RWPE2 (cell line): ENCODE measurements around the gene FNDC10.
A peak's percentile ranks its signal among the peaks of the same experiment; 100 is the strongest.

ENCODE experiments used
- ATAC-seq: fragments of 200-7000 bp; cut with Tn5 transposase; 3 replicates; pipeline ENCODE4 v1.9.1; 2021; ENCODE audit warnings: low read depth
- DNase-seq: peaks from one replicate; pipeline ENCODE4 v3.0.0-alpha.2; 2020; ENCODE audit warnings: low spot score
- H3K27ac ChIP-seq: fragments of 450-650 bp; 2 replicates; pipeline ENCODE4 v1.5.1; 2017; ENCODE audit warnings: mild to moderate bottlenecking; ENCODE audit not compliant: poor library complexity, severe bottlenecking
- H3K27me3 ChIP-seq: fragments of 250-450 bp; sonication (Bioruptor Pico); 2 replicates; pipeline ENCODE4 v1.5.1; 2021; ENCODE audit warnings: mild to moderate bottlenecking, moderate library complexity; ENCODE audit not compliant: insufficient read depth, poor library complexity, severe bottlenecking
- H3K36me3 ChIP-seq: fragments of 250-450 bp; sonication (Bioruptor Pico); 2 replicates; pipeline ENCODE4 v1.5.1; 2020; ENCODE audit warnings: low read depth, mild to moderate bottlenecking, moderate library complexity
- H3K4me1 ChIP-seq: fragments of 250-450 bp; sonication (Bioruptor Pico); 2 replicates; pipeline ENCODE4 v1.5.1; 2021; ENCODE audit warnings: mild to moderate bottlenecking, moderate library complexity; ENCODE audit not compliant: insufficient read depth, poor library complexity, severe bottlenecking
- H3K4me3 ChIP-seq: fragments of 250-450 bp; sonication (Bioruptor Pico); 2 replicates; pipeline ENCODE4 v1.5.1; 2021; ENCODE audit warnings: mild to moderate bottlenecking, moderate library complexity; ENCODE audit not compliant: severe bottlenecking
- H3K9me3 ChIP-seq: fragments of 250-450 bp; sonication (Bioruptor Pico); 2 replicates; pipeline ENCODE4 v1.5.1; 2021; ENCODE audit warnings: mild to moderate bottlenecking, moderate library complexity; ENCODE audit not compliant: severe bottlenecking
- TF ChIP-seq, protein P1 (sequence below): fragments of 450-650 bp; IDR thresholded peaks from one replicate; pipeline ENCODE4 v1.5.1; 2017; ENCODE audit warnings: mild to moderate bottlenecking, moderate library complexity; ENCODE audit not compliant: poor library complexity, severe bottlenecking

FNDC10 gene

DNA sequence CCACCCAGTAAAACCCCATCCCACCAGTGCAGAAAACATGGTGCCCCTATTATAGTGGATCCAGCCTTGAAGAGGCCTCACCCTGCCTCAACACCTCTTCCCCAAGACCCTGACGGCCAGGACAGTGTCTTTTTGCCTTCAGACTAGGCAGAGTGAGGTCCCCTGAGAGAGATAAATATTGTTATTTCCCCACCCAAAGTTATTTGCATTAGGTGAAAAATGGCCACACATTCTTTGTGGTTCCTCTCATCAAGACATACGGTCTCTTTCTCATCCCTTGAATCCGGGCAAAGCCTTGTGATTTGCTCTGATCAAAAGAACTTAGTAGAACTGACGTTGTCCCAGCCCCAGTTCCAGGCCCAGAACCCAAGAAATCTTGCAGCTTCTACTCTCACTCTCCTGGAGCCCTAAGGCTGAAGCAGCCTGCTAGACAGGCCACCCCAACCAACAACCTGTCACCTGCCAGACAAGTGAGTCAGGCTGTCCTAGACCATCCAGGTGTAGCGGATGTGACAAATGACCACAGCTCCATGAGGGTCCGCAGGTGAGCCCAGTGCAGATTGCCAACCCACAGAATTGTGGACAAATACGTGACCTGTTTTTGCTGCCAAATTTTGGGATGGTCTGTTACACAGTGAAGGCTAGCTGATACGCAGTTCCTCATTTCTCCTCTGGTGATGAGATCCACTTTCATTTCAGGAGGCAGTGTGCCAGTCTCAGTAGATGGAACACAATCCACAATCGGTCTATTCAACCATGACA is 17.2 kb downstream of the FNDC10 start:
- Histone ChIP-seq H3K36me3 (no peaks in the 10 kb centered on the region), H3K9me3 (no peaks in the 10 kb centered on the region), H3K27me3 (no peaks in the 10 kb centered on the region), H3K27ac (no peak overlapping the region), H3K4me3 (no peak overlapping the region), H3K4me1 (no peaks in the 10 kb centered on the region)
- TF ChIP-seq, protein P1, sequence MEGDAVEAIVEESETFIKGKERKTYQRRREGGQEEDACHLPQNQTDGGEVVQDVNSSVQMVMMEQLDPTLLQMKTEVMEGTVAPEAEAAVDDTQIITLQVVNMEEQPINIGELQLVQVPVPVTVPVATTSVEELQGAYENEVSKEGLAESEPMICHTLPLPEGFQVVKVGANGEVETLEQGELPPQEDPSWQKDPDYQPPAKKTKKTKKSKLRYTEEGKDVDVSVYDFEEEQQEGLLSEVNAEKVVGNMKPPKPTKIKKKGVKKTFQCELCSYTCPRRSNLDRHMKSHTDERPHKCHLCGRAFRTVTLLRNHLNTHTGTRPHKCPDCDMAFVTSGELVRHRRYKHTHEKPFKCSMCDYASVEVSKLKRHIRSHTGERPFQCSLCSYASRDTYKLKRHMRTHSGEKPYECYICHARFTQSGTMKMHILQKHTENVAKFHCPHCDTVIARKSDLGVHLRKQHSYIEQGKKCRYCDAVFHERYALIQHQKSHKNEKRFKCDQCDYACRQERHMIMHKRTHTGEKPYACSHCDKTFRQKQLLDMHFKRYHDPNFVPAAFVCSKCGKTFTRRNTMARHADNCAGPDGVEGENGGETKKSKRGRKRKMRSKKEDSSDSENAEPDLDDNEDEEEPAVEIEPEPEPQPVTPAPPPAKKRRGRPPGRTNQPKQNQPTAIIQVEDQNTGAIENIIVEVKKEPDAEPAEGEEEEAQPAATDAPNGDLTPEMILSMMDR: no peak
- DNase-seq: no peak
- no peak for ATAC-seq

DNA sequence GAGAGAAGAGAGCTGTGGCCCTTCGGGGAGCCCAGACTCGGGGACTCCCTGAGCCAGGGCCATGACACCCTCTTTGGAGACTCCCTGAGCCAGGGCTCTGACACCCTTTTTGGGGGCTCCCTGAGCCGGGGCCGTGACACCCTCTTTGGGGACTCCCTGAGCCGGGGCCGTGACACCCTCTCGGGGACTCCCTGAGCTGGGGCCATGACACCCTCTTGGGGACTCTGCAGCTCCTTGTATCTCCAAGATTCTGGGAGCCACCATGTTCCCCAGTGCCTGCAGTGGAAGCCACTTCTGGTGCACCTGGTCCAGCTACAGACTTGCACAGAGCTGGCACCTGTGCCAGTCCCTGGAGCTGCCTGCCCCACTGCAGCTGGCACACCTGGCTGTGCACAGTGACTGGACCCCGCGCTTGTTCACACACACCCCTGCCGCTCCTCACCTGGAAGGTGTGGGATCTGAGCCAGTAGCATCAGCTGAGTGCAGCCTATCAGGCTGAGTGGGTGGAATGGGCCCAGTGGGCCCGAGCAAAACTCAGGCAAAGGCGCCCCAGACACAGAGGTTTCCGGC is 21.5 kb downstream of the FNDC10 start:
- ATAC-seq: no peak
- H3K4me1 ChIP-seq: peaks cover 8% of the 10 kb centered on the region
- H3K36me3 ChIP-seq: no peaks in the 10 kb centered on the region
- no peaks in the 10 kb centered on the region for H3K27me3 ChIP-seq
- DNase-seq: no peak
- no peaks in the 10 kb centered on the region for H3K9me3 ChIP-seq
- H3K4me3 ChIP-seq: no peak overlapping the region
- TF ChIP-seq, protein P1: no peak
- no peak overlapping the region for H3K27ac ChIP-seq

DNA sequence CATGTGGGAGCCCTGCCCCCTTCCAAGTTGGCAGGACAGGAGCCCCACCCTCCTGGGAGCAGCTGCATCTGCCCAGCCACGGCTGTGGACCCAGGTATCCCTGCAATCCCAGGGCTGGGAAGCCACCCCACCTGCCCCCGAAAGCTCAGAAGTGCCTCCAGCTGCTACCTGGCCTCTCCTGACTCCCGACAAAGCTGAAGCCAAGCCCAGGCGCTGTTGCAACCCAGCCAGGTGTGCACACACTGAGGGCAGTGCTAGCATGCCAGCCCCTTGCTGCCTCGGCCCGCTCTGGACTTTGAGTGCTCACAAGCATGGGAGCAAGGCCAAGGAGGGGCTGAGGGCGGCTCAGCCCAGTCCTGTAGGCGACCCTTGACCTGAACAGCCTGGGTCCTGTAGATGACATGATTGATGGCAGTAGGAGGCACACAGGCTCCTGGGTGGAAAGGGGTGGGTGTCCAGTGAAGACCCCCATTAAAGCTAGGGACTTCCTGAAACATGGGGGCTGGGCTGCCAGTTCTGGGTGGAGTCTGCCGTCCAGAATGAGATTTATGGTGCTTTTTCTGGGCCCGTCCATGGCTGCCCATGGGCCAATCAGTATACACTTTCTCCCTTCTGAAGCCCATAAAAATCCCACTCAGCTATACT is 22.4 kb downstream of the FNDC10 start:
- Histone ChIP-seq H3K27ac (no peak overlapping the region), H3K9me3 (no peaks in the 10 kb centered on the region), H3K4me3 (no peak overlapping the region), H3K4me1 (peaks cover 8% of the 10 kb centered on the region), H3K36me3 (peaks cover 6% of the 10 kb centered on the region), H3K27me3 (no peaks in the 10 kb centered on the region)
- DNase-seq: no peak
- TF ChIP-seq, protein P1: no peak
- no peak for ATAC-seq

DNA sequence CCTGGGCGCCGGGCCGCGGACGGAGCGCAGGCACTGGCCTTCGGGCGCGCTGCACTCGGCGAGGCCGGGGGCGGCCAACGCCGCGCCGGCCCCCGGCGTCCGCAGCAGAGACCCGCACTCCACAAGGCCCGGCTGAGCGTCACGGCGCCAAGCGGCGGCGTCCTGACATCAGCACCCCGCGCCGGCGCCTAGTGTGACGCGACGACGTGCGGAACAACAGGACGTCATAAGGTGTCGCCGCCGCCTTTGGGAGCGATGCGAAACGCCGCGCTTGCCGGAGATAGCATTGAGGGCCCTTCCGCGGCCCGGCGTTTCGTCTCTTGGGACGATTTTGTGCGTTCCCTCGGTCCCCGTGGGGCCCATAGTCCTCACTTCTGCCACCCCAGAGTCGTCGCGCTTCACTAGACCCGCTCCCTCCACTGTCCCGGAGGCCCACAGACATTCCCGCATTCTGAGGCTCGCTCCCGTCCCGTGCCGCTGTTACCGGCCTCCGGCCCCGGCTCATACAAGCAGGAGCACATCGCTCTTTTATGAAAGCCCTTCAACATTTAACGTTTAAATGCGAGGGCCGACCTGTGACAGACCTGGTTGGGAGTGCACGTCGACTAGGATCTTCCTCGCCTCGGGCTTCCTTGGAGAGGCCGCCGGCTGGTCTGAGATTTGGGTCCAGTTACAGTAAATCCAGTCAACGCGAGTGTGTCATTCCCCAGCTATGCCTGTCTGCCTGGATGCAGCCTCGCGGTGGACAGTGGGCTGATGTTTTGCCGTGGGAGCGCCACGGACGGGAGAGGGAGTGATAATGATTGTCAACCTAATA is 25.0 kb downstream of the FNDC10 start, which contains the start of gene SSU72:
Gene SSU72 (minus strand): TSS at position 143 of the 817 bp plus-strand sequence. CDS start 306 bp downstream, outside the sequence.
- peaks cover 25% of the 10 kb centered on the region for H3K36me3 ChIP-seq
- peaks cover 8% of the 10 kb centered on the region for H3K4me1 ChIP-seq
- H3K27ac ChIP-seq: peak within 1 kb of the TSS; percentile 84
- TF ChIP-seq, protein P1: no peak
- H3K9me3 ChIP-seq: no peaks in the 10 kb centered on the region
- no peaks in the 10 kb centered on the region for H3K27me3 ChIP-seq
- ATAC-seq (peak; percentile 56), DNase-seq (peak; percentile 92)
- H3K4me3 ChIP-seq: peak within 1 kb of the TSS; percentile 99
